Measurements from ENCODE around the gene CCDC69.
"Not testable (repeated sequence)": the region's sequence is repeated elsewhere in the genome, so short reads cannot be mapped to it uniquely, and the experiment has no call there.

The CCDC69 gene

GRCh38 chr5:151244206-151244605, 20.3 kb upstream of the CCDC69 start:
- DNase-seq: no peak

- no peak for DNase-seq
These were observed 19.7 kb upstream of the CCDC69 start for GRCh38 chr5:151243564-151243963.

GRCh38 chr5:151243127-151243526, 19.2 kb upstream of the CCDC69 start:
- DNase-seq: no peak

GRCh38 chr5:151240924-151241635, 17.2 kb upstream of the CCDC69 start:
- DNase-seq: no peak

GRCh38 chr5:151240268-151240835, 16.5 kb upstream of the CCDC69 start:
- DNase-seq: not testable (repeated sequence)

- DNase-seq: peak; percentile 67 to 71
These were observed 15.5 kb upstream of the CCDC69 start for GRCh38 chr5:151239237-151239861.

GRCh38 chr5:151238303-151238741, 14.4 kb upstream of the CCDC69 start:
- no peak for DNase-seq

- no peak for DNase-seq
These were observed 13.8 kb upstream of the CCDC69 start for GRCh38 chr5:151237685-151238084.

GRCh38 chr5:151236888-151237287, 13.0 kb upstream of the CCDC69 start:
- DNase-seq: no peak

GRCh38 chr5:151235239-151235571, 11.3 kb upstream of the CCDC69 start:
- not testable (repeated sequence) for DNase-seq

- peak in 1 of 2 donors; percentile 39 for DNase-seq
These were observed 10.8 kb upstream of the CCDC69 start for GRCh38 chr5:151234476-151235238.

- DNase-seq: no peak
These were observed 9.8 kb upstream of the CCDC69 start for GRCh38 chr5:151233616-151234085.

- DNase-seq: no peak
These were observed 7.5 kb upstream of the CCDC69 start for GRCh38 chr5:151231359-151231758.

- no peak for DNase-seq
These were observed 6.3 kb upstream of the CCDC69 start for GRCh38 chr5:151230048-151230680.

- no peak for DNase-seq
These were observed 5.1 kb upstream of the CCDC69 start for GRCh38 chr5:151228986-151229385.

- no peak for DNase-seq
These were observed 4.1 kb upstream of the CCDC69 start for GRCh38 chr5:151227918-151228447.

- DNase-seq: no peak
These were observed 1.6 kb upstream of the CCDC69 start for GRCh38 chr5:151225475-151225874.

GRCh38 chr5:151225071-151225470, 1.2 kb upstream of the CCDC69 start:
- no peak for DNase-seq

- DNase-seq: peak in 1 of 2 donors; percentile 41
These were observed 480 bp upstream of the CCDC69 start for GRCh38 chr5:151224372-151224771.

GRCh38 chr5:151222790-151223446, 974 bp downstream of the CCDC69 start:
- peak; percentile 50 to 61 for DNase-seq

- no peak for DNase-seq
These were observed 1.7 kb downstream of the CCDC69 start for GRCh38 chr5:151222054-151222789.
